ENCODE measurements around the gene MYO1C. TPM values are rescaled to one million over a fixed set of nuclear protein-coding genes. Genes with fewer than 3 reads are reported as not detected.

The MYO1C gene
- total and polyA plus RNA-seq, 9 of the 15 experiments (the other 6 are each of a cell fraction or from before 2014, with no cell fraction given): 0.46 to 32.5 (median 11.6) TPM

- TF ChIP-seq CTBP1 (IDR thresholded peaks at IDR 0.05; ENCODE audit: borderline replicate concordance) (0 out of 2 replicates have a peak, but pooled peaks have one; percentile 20), POLR2G (IDR thresholded peaks at IDR 0.05; ENCODE audit: low read depth, low read length) (peak; percentile 69), MCM5 (IDR thresholded peaks at IDR 0.05; ENCODE audit: low read depth) (no peak), CEBPB (tag; IDR thresholded peaks at IDR 0.05) (no peak), SMAD4 (CRISPR knock-in tag; conservative IDR thresholded peaks at IDR 0.05) (peak; percentile 32; the same call in 1 of the 2 replicates), SFPQ (IDR thresholded peaks at IDR 0.05; ENCODE audit: low read depth, low read length) (no peak), HNRNPK (IDR thresholded peaks at IDR 0.05; ENCODE audit: low read depth, low read length, poor library complexity, severe bottlenecking) (no peak), JUND (IDR thresholded peaks at IDR 0.05; ENCODE audit: borderline replicate concordance, low read depth, low read length) (no peak), JUND (tag; IDR thresholded peaks at IDR 0.05; ENCODE audit: borderline replicate concordance, low read depth, low read length) (no peak), ZNF668 (CRISPR knock-in tag; IDR thresholded peaks at IDR 0.05) (no peak), FOSL1 (tag; conservative IDR thresholded peaks at IDR 0.05) (peak; percentile 57; the same call in 1 of the 2 replicates)
- TF ChIP-seq, protein P1, sequence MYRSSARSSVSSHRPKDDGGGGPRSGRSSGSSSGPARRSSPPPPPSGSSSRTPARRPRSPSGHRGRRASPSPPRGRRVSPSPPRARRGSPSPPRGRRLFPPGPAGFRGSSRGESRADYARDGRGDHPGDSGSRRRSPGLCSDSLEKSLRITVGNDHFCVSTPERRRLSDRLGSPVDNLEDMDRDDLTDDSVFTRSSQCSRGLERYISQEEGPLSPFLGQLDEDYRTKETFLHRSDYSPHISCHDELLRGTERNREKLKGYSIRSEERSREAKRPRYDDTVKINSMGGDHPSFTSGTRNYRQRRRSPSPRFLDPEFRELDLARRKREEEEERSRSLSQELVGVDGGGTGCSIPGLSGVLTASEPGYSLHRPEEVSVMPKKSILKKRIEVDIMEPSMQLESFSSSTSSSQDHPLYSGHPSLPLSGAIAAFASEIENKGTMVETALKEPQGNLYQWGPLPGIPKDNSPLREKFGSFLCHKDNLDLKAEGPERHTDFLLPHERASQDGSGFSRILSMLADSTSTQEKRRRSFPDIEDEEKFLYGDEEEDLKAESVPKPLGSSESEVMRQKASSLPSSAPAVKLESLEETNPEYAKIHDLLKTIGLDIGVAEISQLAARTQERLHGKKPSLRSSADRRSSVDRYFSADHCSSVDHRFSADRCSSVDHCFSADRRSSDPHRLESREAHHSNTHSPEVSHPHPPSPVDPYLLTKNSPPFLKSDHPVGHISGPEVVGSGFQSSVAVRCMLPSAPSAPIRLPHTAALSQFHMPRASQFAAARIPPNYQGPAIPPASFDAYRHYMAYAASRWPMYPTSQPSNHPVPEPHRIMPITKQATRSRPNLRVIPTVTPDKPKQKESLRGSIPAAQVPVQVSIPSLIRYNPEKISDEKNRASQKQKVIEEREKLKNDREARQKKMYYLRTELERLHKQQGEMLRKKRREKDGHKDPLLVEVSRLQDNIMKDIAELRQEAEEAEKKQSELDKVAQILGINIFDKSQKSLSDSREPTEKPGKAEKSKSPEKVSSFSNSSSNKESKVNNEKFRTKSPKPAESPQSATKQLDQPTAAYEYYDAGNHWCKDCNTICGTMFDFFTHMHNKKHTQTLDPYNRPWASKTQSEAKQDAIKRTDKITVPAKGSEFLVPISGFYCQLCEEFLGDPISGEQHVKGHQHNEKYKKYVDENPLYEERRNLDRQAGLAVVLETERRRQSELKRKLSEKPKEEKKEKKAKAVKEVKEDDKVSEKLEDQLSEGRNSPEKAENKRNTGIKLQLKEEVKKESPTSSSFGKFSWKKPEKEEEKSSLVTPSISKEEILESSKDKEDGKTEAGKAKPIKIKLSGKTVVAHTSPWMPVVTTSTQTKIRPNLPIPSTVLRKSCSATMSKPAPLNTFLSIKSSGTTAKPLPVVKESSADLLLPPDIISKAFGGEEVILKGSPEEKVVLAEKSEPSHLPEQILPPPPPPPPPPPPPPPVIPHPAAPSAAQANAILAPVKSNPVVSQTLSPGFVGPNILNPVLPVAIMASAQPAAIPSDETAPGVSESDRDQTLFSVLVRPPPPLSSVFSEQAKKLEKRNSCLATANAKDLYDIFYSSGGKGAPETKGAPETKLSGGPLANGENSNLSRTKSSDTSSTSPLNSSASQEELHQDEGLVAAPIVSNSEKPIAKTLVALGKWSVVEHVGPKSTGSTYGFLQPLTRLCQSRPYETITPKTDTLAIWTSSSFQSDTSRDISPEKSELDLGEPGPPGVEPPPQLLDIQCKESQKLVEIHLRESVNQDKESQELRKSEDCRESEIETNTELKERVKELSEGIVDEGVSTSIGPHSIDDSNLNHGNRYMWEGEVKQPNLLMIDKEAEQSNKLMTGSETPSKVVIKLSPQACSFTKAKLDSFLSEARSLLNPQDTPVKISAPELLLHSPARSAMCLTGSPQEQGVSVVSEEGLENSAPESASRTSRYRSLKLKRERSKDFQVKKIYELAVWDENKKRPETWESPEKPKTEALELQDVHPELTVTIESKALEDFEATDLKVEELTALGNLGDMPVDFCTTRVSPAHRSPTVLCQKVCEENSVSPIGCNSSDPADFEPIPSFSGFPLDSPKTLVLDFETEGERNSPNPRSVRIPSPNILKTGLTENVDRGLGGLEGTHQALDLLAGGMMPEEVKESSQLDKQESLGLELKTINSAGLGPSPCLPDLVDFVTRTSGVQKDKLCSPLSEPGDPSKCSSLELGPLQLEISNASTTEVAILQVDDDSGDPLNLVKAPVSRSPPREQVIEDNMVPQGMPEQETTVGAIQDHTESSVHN (IDR thresholded peaks at IDR 0.05; ENCODE audit: borderline replicate concordance in 1 of 2, low read depth in 1 of 2): no peak
- TF ChIP-seq, protein P2, sequence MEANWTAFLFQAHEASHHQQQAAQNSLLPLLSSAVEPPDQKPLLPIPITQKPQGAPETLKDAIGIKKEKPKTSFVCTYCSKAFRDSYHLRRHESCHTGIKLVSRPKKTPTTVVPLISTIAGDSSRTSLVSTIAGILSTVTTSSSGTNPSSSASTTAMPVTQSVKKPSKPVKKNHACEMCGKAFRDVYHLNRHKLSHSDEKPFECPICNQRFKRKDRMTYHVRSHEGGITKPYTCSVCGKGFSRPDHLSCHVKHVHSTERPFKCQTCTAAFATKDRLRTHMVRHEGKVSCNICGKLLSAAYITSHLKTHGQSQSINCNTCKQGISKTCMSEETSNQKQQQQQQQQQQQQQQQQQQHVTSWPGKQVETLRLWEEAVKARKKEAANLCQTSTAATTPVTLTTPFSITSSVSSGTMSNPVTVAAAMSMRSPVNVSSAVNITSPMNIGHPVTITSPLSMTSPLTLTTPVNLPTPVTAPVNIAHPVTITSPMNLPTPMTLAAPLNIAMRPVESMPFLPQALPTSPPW (CRISPR knock-in tag; IDR thresholded peaks at IDR 0.05): peak; percentile 76
These were observed 6.8 kb downstream of the MYO1C start (continued) for GRCh38 chr17:1485423-1486376.
